ENCODE measurements around the gene MOSPD3. TPM values are rescaled to one million over a fixed set of nuclear protein-coding genes. Genes with fewer than 3 reads are reported as not detected.
"Not testable (repeated sequence)": the region's sequence is repeated elsewhere in the genome, so short reads cannot be mapped to it uniquely, and the experiment has no call there.

The MOSPD3 gene
- polyA plus RNA-seq, 12 donors, result 12.5 to 69.6 (median 17.2) TPM; not detected in 1

GRCh38 chr7:100655908-100656674, 43.8 kb downstream of the MOSPD3 start, which contains the start of gene ACTL6B:
Gene ACTL6B, minus strand, starts transcription at chr7:100656448. Its CDS starts 94 bp downstream, at chr7:100656354.
- peak; percentile 65 for DNase-seq

GRCh38 chr7:100662194-100662776, 49.9 kb downstream of the MOSPD3 start:
- DNase-seq, result not testable (repeated sequence)

Other genes with a start within 250 kb of the MOSPD3 start
- gene PILRA, start 239.1 kb upstream of the MOSPD3 start, polyA plus RNA-seq (ENCODE audit: insufficient read length in 12 of 12), result 1 to 10 TPM in 10 of 12 donors, not detected in 2; 1.6 to 9.3 (median 2.5) TPM
- gene ZCWPW1, start 183.8 kb upstream of the MOSPD3 start, polyA plus RNA-seq (ENCODE audit: insufficient read length in 12 of 12), result 10 to 100 TPM in 2 of 12 donors, 1 to 10 TPM in 9, not detected in 1; 4.5 to 17.3 (median 6.5) TPM
- gene MEPCE, start 182.7 kb upstream of the MOSPD3 start, polyA plus RNA-seq (ENCODE audit: insufficient read length in 12 of 12), result 10 to 100 TPM in 11 of 12 donors, not detected in 1; 27.0 to 42.9 (median 32.2) TPM
- gene PPP1R35, start 176.0 kb upstream of the MOSPD3 start, polyA plus RNA-seq (ENCODE audit: insufficient read length in 12 of 12), result 10 to 100 TPM in 9 of 12 donors, 1 to 10 TPM in 2, not detected in 1; 9.4 to 27.5 (median 11.9) TPM
- gene SPACDR, start 148.3 kb upstream of the MOSPD3 start, polyA plus RNA-seq (ENCODE audit: insufficient read length in 12 of 12), result 1 to 10 TPM in 9 of 12 donors, under 1 TPM in 1, not detected in 2; 0.98 to 2.4 (median 1.4) TPM
- gene TSC22D4, start 133.3 kb upstream of the MOSPD3 start, polyA plus RNA-seq (ENCODE audit: insufficient read length in 12 of 12), result 10 to 100 TPM in 11 of 12 donors, not detected in 1; 29.0 to 95.6 (median 38.9) TPM
- gene NYAP1, start 128.6 kb upstream of the MOSPD3 start, polyA plus RNA-seq (ENCODE audit: insufficient read length in 12 of 12), result 1 to 10 TPM in 11 of 12 donors, not detected in 1; 1.1 to 5.7 (median 1.5) TPM
- gene AGFG2, start 73.3 kb upstream of the MOSPD3 start, polyA plus RNA-seq (ENCODE audit: insufficient read length in 12 of 12), result 10 to 100 TPM in 6 of 12 donors, 1 to 10 TPM in 5, not detected in 1; 7.8 to 16.8 (median 10.1) TPM
- gene SAP25, start 38.6 kb upstream of the MOSPD3 start, polyA plus RNA-seq (ENCODE audit: insufficient read length in 12 of 12), result 10 to 100 TPM in 1 of 12 donors, 1 to 10 TPM in 9, not detected in 2; 1.5 to 10.1 (median 2.8) TPM
- gene LRCH4, start 26.4 kb upstream of the MOSPD3 start, polyA plus RNA-seq (ENCODE audit: insufficient read length in 12 of 12), result 10 to 100 TPM in 11 of 12 donors, not detected in 1; 16.7 to 39.5 (median 23.7) TPM
- 1 to 10 TPM in 7 of 12 donors, under 1 TPM in 3, not detected in 2; 0.59 to 2.1 (median 1.1) TPM for gene FBXO24, start 26.2 kb upstream of the MOSPD3 start, polyA plus RNA-seq (ENCODE audit: insufficient read length in 12 of 12)
- 100 to 1,000 TPM; 170 to 827 (median 228) TPM for gene PCOLCE, start 10.2 kb upstream of the MOSPD3 start, polyA plus RNA-seq (ENCODE audit: insufficient read length in 12 of 12)
- gene TFR2, start 29.0 kb downstream of the MOSPD3 start, polyA plus RNA-seq (ENCODE audit: insufficient read length in 12 of 12), result 1 to 10 TPM in 3 of 12 donors, under 1 TPM in 7, not detected in 2; 0.23 to 2.3 (median 0.72) TPM
- gene ACTL6B, start 43.9 kb downstream of the MOSPD3 start, polyA plus RNA-seq (ENCODE audit: insufficient read length in 12 of 12), result under 1 TPM in 3 of 12 donors, not detected in 9; 0.21 to 0.30 (median 0.28) TPM
- 100 to 1,000 TPM in 11 of 12 donors, not detected in 1; 110 to 178 (median 137) TPM for gene GNB2, start 61.2 kb downstream of the MOSPD3 start, polyA plus RNA-seq (ENCODE audit: insufficient read length in 12 of 12)
- gene GIGYF1, start 81.7 kb downstream of the MOSPD3 start, polyA plus RNA-seq (ENCODE audit: insufficient read length in 12 of 12), result 100 to 1,000 TPM in 1 of 12 donors, 10 to 100 TPM in 11; 18.8 to 473 (median 27.5) TPM
- gene POP7, start 93.6 kb downstream of the MOSPD3 start, polyA plus RNA-seq (ENCODE audit: insufficient read length in 12 of 12), result 10 to 100 TPM in 11 of 12 donors, not detected in 1; 15.5 to 27.0 (median 18.3) TPM
- under 1 TPM in 3 of 12 donors, not detected in 9; 0.13 to 0.28 (median 0.21) TPM for gene EPO, start 107.9 kb downstream of the MOSPD3 start, polyA plus RNA-seq (ENCODE audit: insufficient read length in 12 of 12)
- under 1 TPM in 1 of 12 donors, not detected in 11; 0.03 TPM for gene ZAN, start 121.1 kb downstream of the MOSPD3 start, polyA plus RNA-seq (ENCODE audit: insufficient read length in 12 of 12)
- gene EPHB4, start 215.0 kb downstream of the MOSPD3 start, polyA plus RNA-seq (ENCODE audit: insufficient read length in 12 of 12), result 10 to 100 TPM in 11 of 12 donors, not detected in 1; 31.1 to 74.0 (median 46.4) TPM
- gene SLC12A9, start 240.2 kb downstream of the MOSPD3 start, polyA plus RNA-seq (ENCODE audit: insufficient read length in 12 of 12), result 10 to 100 TPM in 11 of 12 donors, not detected in 1; 11.7 to 38.3 (median 16.3) TPM